ENCODE data around the gene ANKMY1.

ANKMY1 gene

GRCh38 chr2:240455647-240456446 lies 101.9 kb downstream of the ANKMY1 start:
- DNase-seq (ENCODE audit: low spot score) (no peak), ATAC-seq (ENCODE audit: low read depth) (no peak)
- H3K27me3 ChIP-seq (ENCODE audit: insufficient read depth, poor library complexity, severe bottlenecking) = no peaks in the 10 kb centered on the region
- H3K27ac ChIP-seq (ENCODE audit: poor library complexity, severe bottlenecking) = peak overlapping the region; percentile 83
- no peak for TF ChIP-seq CTCF (IDR thresholded peaks at IDR 0.05; ENCODE audit: poor library complexity, severe bottlenecking)
- peaks cover 44% of the 10 kb centered on the region for H3K4me1 ChIP-seq (ENCODE audit: insufficient read depth, poor library complexity, severe bottlenecking)
- peaks cover 18% of the 10 kb centered on the region for H3K36me3 ChIP-seq (ENCODE audit: low read depth)
- peak overlapping the region; percentile 3 for H3K4me3 ChIP-seq (ENCODE audit: severe bottlenecking)
- no peaks in the 10 kb centered on the region for H3K9me3 ChIP-seq (ENCODE audit: severe bottlenecking)

- ATAC-seq (ENCODE audit: low read depth) = no peak
- H3K4me3 ChIP-seq (ENCODE audit: severe bottlenecking) = no peak overlapping the region
Measured at GRCh38 chr2:240455272-240455646, 102.5 kb downstream of the ANKMY1 start.

GRCh38 chr2:240454106-240454901 lies 103.5 kb downstream of the ANKMY1 start:
- H3K27ac ChIP-seq (ENCODE audit: poor library complexity, severe bottlenecking) = peak overlapping the region; percentile 83

More at GRCh38 chr2:240455272-240455646, 102.5 kb downstream of the ANKMY1 start:
- H3K36me3 ChIP-seq (ENCODE audit: low read depth) = peaks cover 16% of the 10 kb centered on the region
- no peak for TF ChIP-seq CTCF (IDR thresholded peaks at IDR 0.05; ENCODE audit: poor library complexity, severe bottlenecking)
- H3K27ac ChIP-seq (ENCODE audit: poor library complexity, severe bottlenecking) = peak overlapping the region; percentile 83
- no peak for DNase-seq (ENCODE audit: low spot score)
- no peaks in the 10 kb centered on the region for H3K9me3 ChIP-seq (ENCODE audit: severe bottlenecking)
- H3K4me1 ChIP-seq (ENCODE audit: insufficient read depth, poor library complexity, severe bottlenecking) = peaks cover 50% of the 10 kb centered on the region
- H3K27me3 ChIP-seq (ENCODE audit: insufficient read depth, poor library complexity, severe bottlenecking) = no peaks in the 10 kb centered on the region

DNA sequence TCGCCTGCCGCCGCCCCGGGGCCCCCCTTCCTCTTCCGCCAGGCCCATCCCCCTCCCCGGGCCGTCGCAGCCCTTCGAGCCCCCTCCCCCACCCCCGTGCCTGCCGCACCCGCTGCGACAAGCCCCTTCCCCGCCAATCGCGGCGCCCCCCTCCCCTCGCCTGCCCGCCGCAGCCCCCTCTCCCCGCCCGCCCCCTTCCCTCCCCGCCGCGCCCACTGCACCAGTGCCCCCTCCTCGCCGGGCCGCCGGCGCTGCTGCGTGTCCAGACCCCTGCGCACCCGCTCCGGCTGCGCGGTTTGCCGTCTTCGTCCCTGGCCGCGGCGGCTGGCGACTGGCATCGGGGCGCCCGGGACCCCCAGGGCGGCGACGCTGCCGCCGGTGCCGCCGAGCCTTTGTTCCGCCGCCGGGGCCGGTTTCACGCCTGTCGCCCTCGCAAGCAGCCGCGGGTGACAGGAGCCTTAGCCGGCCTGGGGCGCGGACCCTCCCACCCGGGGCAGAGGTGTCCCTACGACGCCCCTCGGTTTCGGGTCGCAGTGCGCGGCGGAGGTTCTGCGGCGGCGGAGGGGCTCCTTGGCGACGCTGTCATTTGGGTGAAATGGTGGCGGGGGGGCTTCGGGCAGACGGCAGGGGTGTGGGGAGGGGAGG lies 104.2 kb downstream of the ANKMY1 start:
- peak; percentile 27 for DNase-seq (ENCODE audit: low spot score)
- Histone ChIP-seq H3K27me3 (ENCODE audit: insufficient read depth, poor library complexity, severe bottlenecking) (no peaks in the 10 kb centered on the region), H3K27ac (ENCODE audit: poor library complexity, severe bottlenecking) (no peak overlapping the region), H3K9me3 (ENCODE audit: severe bottlenecking) (no peaks in the 10 kb centered on the region), H3K36me3 (ENCODE audit: low read depth) (peaks cover 2% of the 10 kb centered on the region), H3K4me1 (ENCODE audit: insufficient read depth, poor library complexity, severe bottlenecking) (peaks cover 58% of the 10 kb centered on the region), H3K4me3 (ENCODE audit: severe bottlenecking) (peak overlapping the region; percentile 28)
- no peak for TF ChIP-seq CTCF (IDR thresholded peaks at IDR 0.05; ENCODE audit: poor library complexity, severe bottlenecking)
- ATAC-seq (ENCODE audit: low read depth) = no peak

More at GRCh38 chr2:240454106-240454901, 103.5 kb downstream of the ANKMY1 start:
- no peak for TF ChIP-seq CTCF (IDR thresholded peaks at IDR 0.05; ENCODE audit: poor library complexity, severe bottlenecking)
- peaks cover 58% of the 10 kb centered on the region for H3K4me1 ChIP-seq (ENCODE audit: insufficient read depth, poor library complexity, severe bottlenecking)
- ATAC-seq (ENCODE audit: low read depth) = no peak
- DNase-seq (ENCODE audit: low spot score) = no peak
- H3K9me3 ChIP-seq (ENCODE audit: severe bottlenecking) = no peaks in the 10 kb centered on the region
- H3K36me3 ChIP-seq (ENCODE audit: low read depth) = peaks cover 9% of the 10 kb centered on the region
- H3K27me3 ChIP-seq (ENCODE audit: insufficient read depth, poor library complexity, severe bottlenecking) = no peaks in the 10 kb centered on the region
- peak overlapping the region; percentile 28 for H3K4me3 ChIP-seq (ENCODE audit: severe bottlenecking)

Measured in RWPE2 (cell line).